Measurements from ENCODE around the gene ANKRD31. TPM values are rescaled to one million over a fixed set of nuclear protein-coding genes. Genes with fewer than 3 reads are reported as not detected.
"Not testable (repeated sequence)": the region's sequence is repeated elsewhere in the genome, so short reads cannot be mapped to it uniquely, and the experiment has no call there.

ANKRD31 gene
- total RNA-seq, 1 donor from 2014 or later: 0.42 TPM

- Mint-ChIP-seq H3K4me1 (ENCODE audit: low read depth, unreplicated experiment) (no peaks in the 10 kb centered on the region), H3K9me3 (ENCODE audit: unreplicated experiment) (peaks cover 3% of the 10 kb centered on the region), H3K27ac (ENCODE audit: unreplicated experiment) (no peak overlapping the region), H3K27me3 (ENCODE audit: unreplicated experiment) (no peaks in the 10 kb centered on the region), H3K36me3 (ENCODE audit: unreplicated experiment) (no peaks in the 10 kb centered on the region), H3K4me3 (ENCODE audit: unreplicated experiment) (no peak overlapping the region)
- no peak for TF ChIP-seq CTCF (IDR thresholded peaks at IDR 0.05; ENCODE audit: partially characterized antibody, unreplicated experiment)
- DNase-seq: no peak
Observed at GRCh38 chr5:75142566-75143136, 94.0 kb downstream of the ANKRD31 start.

GRCh38 chr5:75140277-75140676 is 96.4 kb downstream of the ANKRD31 start:
- Mint-ChIP-seq H3K27ac (ENCODE audit: unreplicated experiment) (no peak overlapping the region), H3K4me1 (ENCODE audit: low read depth, unreplicated experiment) (no peaks in the 10 kb centered on the region), H3K36me3 (ENCODE audit: unreplicated experiment) (no peaks in the 10 kb centered on the region), H3K27me3 (ENCODE audit: unreplicated experiment) (no peaks in the 10 kb centered on the region), H3K4me3 (ENCODE audit: unreplicated experiment) (no peak overlapping the region), H3K9me3 (ENCODE audit: unreplicated experiment) (peaks cover 3% of the 10 kb centered on the region)
- no peak for TF ChIP-seq CTCF (IDR thresholded peaks at IDR 0.05; ENCODE audit: partially characterized antibody, unreplicated experiment)
- no peak for DNase-seq

- peaks cover 5% of the 10 kb centered on the region for H3K9me3 Mint-ChIP-seq (ENCODE audit: unreplicated experiment)
- H3K27ac Mint-ChIP-seq (ENCODE audit: unreplicated experiment): no peak overlapping the region
- H3K4me1 Mint-ChIP-seq (ENCODE audit: low read depth, unreplicated experiment): no peaks in the 10 kb centered on the region
- H3K4me3 Mint-ChIP-seq (ENCODE audit: unreplicated experiment): no peak overlapping the region
- no peak for TF ChIP-seq CTCF (IDR thresholded peaks at IDR 0.05; ENCODE audit: partially characterized antibody, unreplicated experiment)
- no peak for DNase-seq
- H3K36me3 Mint-ChIP-seq (ENCODE audit: unreplicated experiment): no peaks in the 10 kb centered on the region
- H3K27me3 Mint-ChIP-seq (ENCODE audit: unreplicated experiment): no peaks in the 10 kb centered on the region
Observed at GRCh38 chr5:75138689-75139088, 98.0 kb downstream of the ANKRD31 start.

GRCh38 chr5:75130818-75131349 is 105.8 kb downstream of the ANKRD31 start:
- TF ChIP-seq CTCF (IDR thresholded peaks at IDR 0.05; ENCODE audit: partially characterized antibody, unreplicated experiment): no peak
- H3K9me3 Mint-ChIP-seq (ENCODE audit: unreplicated experiment): peaks cover 4% of the 10 kb centered on the region
- DNase-seq: no peak
- peaks cover 6% of the 10 kb centered on the region for H3K36me3 Mint-ChIP-seq (ENCODE audit: unreplicated experiment)
- no peaks in the 10 kb centered on the region for H3K4me1 Mint-ChIP-seq (ENCODE audit: low read depth, unreplicated experiment)
- H3K4me3 Mint-ChIP-seq (ENCODE audit: unreplicated experiment): no peak overlapping the region
- H3K27ac Mint-ChIP-seq (ENCODE audit: unreplicated experiment): no peak overlapping the region
- H3K27me3 Mint-ChIP-seq (ENCODE audit: unreplicated experiment): peaks cover 3% of the 10 kb centered on the region

- H3K4me1 Mint-ChIP-seq (ENCODE audit: low read depth, unreplicated experiment): no peaks in the 10 kb centered on the region
- no peaks in the 10 kb centered on the region for H3K9me3 Mint-ChIP-seq (ENCODE audit: unreplicated experiment)
- no peak for TF ChIP-seq CTCF (IDR thresholded peaks at IDR 0.05; ENCODE audit: partially characterized antibody, unreplicated experiment)
- H3K27ac Mint-ChIP-seq (ENCODE audit: unreplicated experiment): no peak overlapping the region
- no peak overlapping the region for H3K4me3 Mint-ChIP-seq (ENCODE audit: unreplicated experiment)
- no peaks in the 10 kb centered on the region for H3K27me3 Mint-ChIP-seq (ENCODE audit: unreplicated experiment)
- no peaks in the 10 kb centered on the region for H3K36me3 Mint-ChIP-seq (ENCODE audit: unreplicated experiment)
- no peak for DNase-seq
Observed at GRCh38 chr5:75116856-75117255, 119.8 kb downstream of the ANKRD31 start.

GRCh38 chr5:75114311-75114710 is 122.4 kb downstream of the ANKRD31 start:
- H3K36me3 Mint-ChIP-seq (ENCODE audit: unreplicated experiment); H3K27me3 Mint-ChIP-seq (ENCODE audit: unreplicated experiment); H3K4me1 Mint-ChIP-seq (ENCODE audit: low read depth, unreplicated experiment); H3K27ac Mint-ChIP-seq (ENCODE audit: unreplicated experiment); H3K9me3 Mint-ChIP-seq (ENCODE audit: unreplicated experiment); DNase-seq; H3K4me3 Mint-ChIP-seq (ENCODE audit: unreplicated experiment): not testable (repeated sequence)

Measured in glutamatergic neuron (in vitro differentiated cells).